Measurements from ENCODE around the gene HSPA12B.

The HSPA12B gene

GRCh38 chr20:3767110-3767426 is 34.6 kb downstream of the HSPA12B start:
- no peak for DNase-seq (ENCODE audit: low spot score)

GRCh38 chr20:3767427-3768341 is 35.2 kb downstream of the HSPA12B start, which contains the start of gene ADISSP:
Gene ADISSP, minus strand, starts transcription at chr20:3767753. Its CDS starts 7,653 bp downstream, at chr20:3760100.
- DNase-seq (ENCODE audit: low spot score) = peak; percentile 99

- DNase-seq (ENCODE audit: low spot score) = peak; percentile 90
Measured at GRCh38 chr20:3768342-3769130, 36.1 kb downstream of the HSPA12B start.

- no peak for DNase-seq (ENCODE audit: low spot score)
Measured at GRCh38 chr20:3771552-3772058, 39.1 kb downstream of the HSPA12B start.

GRCh38 chr20:3775457-3776108 is 43.1 kb downstream of the HSPA12B start:
- no peak for DNase-seq (ENCODE audit: low spot score)

DNA sequence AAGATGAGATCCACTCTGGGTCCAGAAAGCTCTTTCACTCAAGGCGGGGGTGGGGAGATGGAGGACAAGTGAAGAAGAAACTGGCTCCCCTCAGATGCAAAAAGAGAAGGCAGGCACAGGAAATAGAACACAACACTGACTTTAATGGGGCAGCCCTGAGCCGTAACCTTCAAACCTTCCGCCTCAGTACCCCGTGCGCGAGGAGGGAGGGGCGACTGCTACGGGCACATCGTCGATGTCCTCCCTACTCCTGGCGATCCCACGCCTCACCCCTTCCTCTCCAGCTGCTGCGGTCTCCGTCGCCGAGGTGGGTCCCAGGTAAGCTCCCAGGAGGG is 44.9 kb downstream of the HSPA12B start:
- DNase-seq (ENCODE audit: low spot score) = no peak

DNA sequence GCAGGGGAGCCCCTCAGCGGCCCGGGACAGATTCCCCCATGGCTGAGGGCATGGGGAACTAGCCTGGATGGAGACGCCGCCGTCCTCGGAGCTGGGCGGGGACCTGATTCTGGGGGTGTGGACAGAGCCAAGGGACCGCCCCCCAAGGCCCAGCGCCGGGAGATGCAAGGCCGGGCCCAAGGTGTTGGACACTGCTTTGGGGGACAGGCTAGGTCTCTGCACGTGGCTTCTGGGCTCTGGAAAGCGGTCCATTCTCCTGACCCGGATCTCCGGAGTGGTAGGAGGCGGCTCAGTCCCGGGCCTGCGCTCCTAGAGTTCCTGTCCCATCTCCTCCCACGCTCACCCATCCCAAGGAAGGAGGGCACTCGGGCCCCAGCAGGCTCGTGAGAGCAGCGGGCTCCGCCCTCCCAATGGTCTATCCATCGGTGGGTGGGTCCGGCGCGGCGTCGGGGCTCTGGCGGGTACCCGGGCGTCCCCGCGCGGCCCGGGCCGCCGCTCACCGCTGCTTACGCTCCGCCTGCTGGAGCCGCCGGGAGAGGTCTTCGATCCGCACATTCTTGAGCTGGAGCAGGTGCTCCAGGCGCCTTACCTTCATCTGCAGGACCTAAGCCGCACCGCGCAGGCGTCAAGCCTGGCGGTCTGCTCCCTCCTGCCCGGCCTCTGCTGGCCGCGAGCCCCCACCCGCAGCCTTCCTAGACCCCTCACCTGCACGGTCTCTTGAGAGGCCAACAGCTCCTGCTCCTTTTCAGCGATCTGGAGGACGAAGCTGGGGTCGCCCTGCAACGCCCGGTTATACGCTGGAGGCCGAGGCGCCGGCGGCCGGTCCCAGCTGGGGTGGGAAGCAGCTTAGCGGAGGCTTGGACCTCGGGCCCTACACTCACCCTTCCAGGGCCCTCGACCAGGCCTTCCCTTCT is 45.5 kb downstream of the HSPA12B start:
- DNase-seq (ENCODE audit: low spot score) = peak; percentile 72

- peak; percentile 46 for DNase-seq (ENCODE audit: low spot score)
Measured at GRCh38 chr20:3778976-3779375, 46.5 kb downstream of the HSPA12B start.

DNA sequence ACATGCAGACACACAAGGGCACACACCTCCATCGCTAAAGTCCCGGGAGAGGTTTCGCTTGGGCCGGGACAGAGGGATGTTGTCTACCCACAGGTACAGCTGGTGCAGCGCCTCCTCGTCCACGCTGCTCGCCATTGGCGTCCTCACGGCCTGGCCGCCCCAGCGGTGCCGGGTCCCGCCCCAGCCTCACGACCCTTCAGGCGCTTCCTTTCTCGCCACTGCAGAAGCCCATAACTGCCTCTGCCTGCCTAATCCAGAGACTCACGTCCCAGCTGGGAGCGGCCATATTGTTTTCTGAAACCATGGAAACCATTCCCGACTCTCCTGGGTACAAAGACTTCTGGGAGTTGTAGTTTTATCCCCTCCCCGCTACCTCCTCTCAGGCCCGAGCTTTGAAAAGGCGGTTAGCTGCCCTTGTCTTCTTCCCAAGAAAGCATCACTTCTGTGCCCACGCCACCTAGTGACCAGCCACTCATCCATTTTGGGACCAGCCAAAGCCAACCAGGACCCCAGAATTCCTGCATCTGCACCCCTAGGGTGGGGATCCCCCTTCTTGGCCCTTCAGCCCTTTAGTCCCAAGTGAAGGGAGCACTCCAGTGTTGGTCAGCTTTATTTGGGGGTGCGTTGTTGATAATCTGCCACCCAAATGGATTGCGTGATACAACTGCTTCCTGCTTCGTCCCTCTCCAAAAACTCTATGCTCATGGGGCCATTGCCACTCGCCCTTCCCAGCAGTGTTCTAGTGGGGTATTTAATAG is 48.8 kb downstream of the HSPA12B start, which contains the start of gene SPEF1:
Gene SPEF1 (minus strand): TSS at position 296 of the 758 bp plus-strand sequence. CDS start 161 bp downstream, at position 135.
- DNase-seq (ENCODE audit: low spot score) = peak; percentile 89

DNA sequence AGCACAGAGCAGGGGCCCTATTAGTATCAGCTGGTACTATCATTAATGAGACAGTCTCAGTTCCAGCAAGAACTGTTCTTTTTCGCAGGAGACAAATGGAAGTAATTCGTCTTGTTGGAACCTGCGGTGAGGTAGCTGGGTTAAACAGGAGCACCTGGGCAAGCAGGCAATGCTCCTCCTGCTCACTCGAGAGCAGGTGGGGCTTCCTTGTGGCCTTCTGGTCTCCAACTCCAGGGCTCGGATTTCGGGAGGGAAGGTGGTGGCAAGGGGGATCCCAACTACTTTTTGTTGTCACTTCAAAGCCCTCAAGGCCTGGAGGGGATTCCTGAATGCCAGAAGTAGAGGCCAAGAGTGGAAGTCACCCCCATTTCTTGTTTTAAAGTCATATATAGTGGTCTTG is 50.1 kb downstream of the HSPA12B start:
- no peak for DNase-seq (ENCODE audit: low spot score)

DNA sequence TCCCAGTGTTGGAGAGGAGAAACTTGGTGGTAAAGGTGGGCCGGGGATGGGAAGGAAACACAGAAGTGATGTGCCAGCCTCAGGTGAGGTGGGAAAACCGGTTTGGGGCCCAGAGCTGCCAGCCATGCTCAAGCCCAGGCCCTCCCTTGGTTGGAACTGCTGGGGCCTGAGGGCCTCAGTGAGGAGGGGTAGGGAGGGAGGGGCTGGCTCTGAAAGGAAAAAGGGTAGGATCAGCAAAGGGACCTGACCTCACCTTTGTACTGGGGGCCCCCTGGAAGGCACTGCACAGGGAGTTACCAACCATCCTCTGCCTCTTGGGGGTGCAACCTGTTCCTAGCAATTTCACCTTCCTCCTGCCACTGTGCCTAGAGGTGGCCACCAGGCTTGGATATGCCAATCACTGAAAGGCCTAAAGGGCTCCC is 50.6 kb downstream of the HSPA12B start:
- DNase-seq (ENCODE audit: low spot score) = peak; percentile 36

GRCh38 chr20:3783511-3784195 is 51.2 kb downstream of the HSPA12B start:
- peak; percentile 41 for DNase-seq (ENCODE audit: low spot score)

DNA sequence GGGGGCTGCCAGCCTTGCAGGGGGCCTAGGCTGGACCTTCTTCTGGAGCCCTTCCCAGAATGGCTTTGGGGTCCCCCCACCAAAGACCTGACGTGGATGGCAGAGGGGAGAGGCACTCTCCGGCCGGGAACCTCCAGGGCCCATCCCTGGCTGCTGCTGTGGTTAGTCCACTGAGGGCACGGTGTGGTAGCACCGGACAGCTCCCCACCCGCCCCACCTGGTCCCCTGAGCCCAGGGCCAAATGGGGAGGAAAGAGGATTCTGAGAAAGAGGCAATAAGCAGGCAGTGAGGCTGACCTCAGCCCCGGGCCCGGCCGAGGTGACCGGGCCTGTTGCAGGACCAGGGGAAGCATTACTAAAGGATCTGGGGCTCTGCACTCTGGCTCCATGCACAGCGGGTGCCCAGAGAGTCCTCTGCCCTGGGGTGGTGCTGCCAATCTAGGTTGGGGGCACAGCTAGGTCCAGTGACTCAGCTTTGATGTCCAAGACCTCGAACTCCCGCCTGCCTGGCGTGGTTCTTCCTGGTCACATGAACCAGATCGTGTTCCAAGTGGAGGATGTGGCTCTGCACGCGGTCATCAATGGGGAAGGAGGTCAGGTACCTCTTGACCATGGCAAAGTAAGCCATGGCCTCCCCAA is 51.9 kb downstream of the HSPA12B start:
- DNase-seq (ENCODE audit: low spot score) = peak; percentile 41

DNA sequence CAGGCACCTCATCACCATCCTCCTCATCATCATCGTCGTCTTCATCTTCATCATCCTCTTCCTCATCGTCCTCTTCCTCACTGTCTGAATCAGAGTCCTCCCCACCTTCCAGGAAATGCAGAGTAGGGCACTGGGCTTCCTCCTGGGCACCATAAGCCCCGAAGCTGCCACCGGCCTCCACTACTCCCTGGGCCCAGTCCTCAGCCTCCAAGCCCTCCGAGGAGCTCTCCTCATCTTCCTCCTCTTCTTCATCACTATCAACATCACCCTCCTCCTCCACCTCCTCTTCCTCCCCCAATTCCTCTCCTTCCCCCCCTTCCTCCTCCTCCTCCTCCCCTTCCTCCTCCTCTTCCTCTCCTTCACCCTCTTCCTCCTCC is 52.4 kb downstream of the HSPA12B start:
- DNase-seq (ENCODE audit: low spot score) = peak; percentile 32

- peak; percentile 66 for DNase-seq (ENCODE audit: low spot score)
Measured at GRCh38 chr20:3785240-3786125, 53.0 kb downstream of the HSPA12B start.

DNA sequence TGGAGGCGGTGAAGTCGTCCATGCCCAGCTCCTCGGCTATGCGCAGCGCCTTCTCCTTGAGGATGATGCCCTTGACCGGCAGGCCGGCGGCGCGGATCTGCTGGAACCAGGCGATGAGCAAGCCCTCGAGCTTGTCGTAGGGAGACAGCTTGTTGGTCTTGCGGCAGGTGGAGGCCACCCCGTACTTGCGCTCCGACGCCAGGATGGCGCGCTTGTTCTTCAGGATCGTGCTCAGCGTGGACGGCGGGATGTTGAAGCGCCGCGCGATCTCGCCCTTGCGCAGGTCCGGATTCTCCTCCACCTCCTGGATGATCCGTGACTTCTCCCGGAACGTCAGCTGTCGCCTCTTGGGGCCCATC is 53.6 kb downstream of the HSPA12B start:
- DNase-seq (ENCODE audit: low spot score) = no peak

DNA sequence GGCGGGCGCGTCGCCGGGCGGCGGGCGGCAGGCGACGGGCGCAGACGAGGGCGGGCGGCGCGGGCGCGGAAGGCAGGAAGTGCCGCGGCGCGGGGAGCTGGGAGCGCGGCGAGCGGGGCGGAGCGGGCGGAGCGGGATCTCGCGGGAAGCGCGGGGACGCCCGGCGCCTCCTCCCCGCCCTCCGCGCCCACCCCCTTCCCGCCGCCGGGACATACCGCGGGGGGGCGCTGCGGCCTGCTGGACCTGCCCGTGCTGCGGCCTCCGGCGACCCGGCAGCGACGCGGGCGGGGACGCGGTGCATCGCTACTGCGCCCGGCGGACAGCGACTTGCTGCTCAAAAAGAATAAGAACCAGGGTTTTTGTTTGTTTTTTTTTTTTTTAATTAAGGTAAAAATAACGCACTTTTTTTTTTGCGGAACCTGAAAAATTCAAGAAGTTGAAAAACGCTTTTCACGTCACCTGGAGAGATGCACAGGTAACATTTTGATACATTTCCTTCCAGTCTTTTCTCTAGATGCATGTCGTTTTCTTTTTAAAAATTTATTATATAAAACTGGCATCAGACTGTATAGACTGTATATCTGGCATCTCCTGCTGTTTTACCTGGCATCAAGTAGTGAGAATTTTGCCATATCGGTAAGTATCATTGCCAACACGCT is 54.3 kb downstream of the HSPA12B start, which contains the start of gene CENPB:
Gene CENPB (minus strand): TSS at position 76 of the 659 bp plus-strand sequence. CDS start 257 bp downstream, outside the sequence.
- peak; percentile 92 for DNase-seq (ENCODE audit: low spot score)
